SK-N-SH (cell line): Measurements from ENCODE around the gene THEM4. TPM values are rescaled to one million over a fixed set of nuclear protein-coding genes. Genes with fewer than 3 reads are reported as not detected.

Experiments used
- CTCF ChIA-PET: fragments of 300-600, 350-600 bp; formaldehyde crosslinking; extraction: SDS; loops from one replicate; lab custom pipeline; 2021; lab: Yijun Ruan, JAX
- POLR2A ChIA-PET: fragments of 350-600 bp; sonication (Branson Sonifier 250); formaldehyde crosslinking; extraction: SDS; loops from one replicate; lab custom pipeline; 2020; ENCODE audit warnings: antibody characterized with exemption, inconsistent platforms; lab: Yijun Ruan, JAX
- DNase-seq: peaks from one replicate; pipeline ENCODE4 v3.0.0; 2012
- H2AFZ ChIP-seq: fragments of 200-600 bp; sonication (generic); 2 replicates; pipeline ENCODE4 v1.8.1; 2016; ENCODE audit warnings: antibody characterized with exemption, mild to moderate bottlenecking, low read depth
- H3F3A ChIP-seq: fragments of 200-600 bp; sonication (generic); replicated peaks from 2 replicates; pipeline ENCODE3; 2016; ENCODE audit warnings: antibody characterized with exemption, mild to moderate bottlenecking; ENCODE audit not compliant: insufficient read depth
- H3K27ac ChIP-seq, 2 experiments: fragments of 200-500 bp in 1 of 2; fragments of 200-600 bp in 1 of 2; sonication (Bioruptor generic) in 1 of 2; sonication (generic), shearing (Covaris generic) in 1 of 2; 2 replicates each; pipeline versions ENCODE4 v1.5.1 to v1.6.1; 2014 to 2016; ENCODE audit warnings: low read depth in 2 of 2, inconsistent platforms in 1 of 2, low read length in 1 of 2, mild to moderate bottlenecking in 1 of 2, mixed read lengths in 1 of 2
- H3K27me3 ChIP-seq: fragments of 200-600 bp; sonication (generic), shearing (Covaris generic); 2 replicates; pipeline ENCODE4 v1.6.1; 2016; ENCODE audit warnings: mixed run types; ENCODE audit not compliant: insufficient read depth
- H3K36me3 ChIP-seq, 2 experiments: fragments of 200-500 bp in 1 of 2; fragments of 200-600 bp in 1 of 2; sonication (Bioruptor generic) in 1 of 2; sonication (generic) in 1 of 2; replicated peaks in 1 of 2; 2 replicates each; pipeline versions ENCODE3 to v1.5.1; 2014 to 2016; ENCODE audit warnings: low read length in 1 of 2, mild to moderate bottlenecking in 1 of 2; ENCODE audit not compliant: insufficient read depth in 2 of 2, control insufficient read depth in 1 of 2
- H3K4me1 ChIP-seq, 2 experiments: fragments of 200-500 bp in 1 of 2; fragments of 200-600 bp in 1 of 2; sonication (Bioruptor generic) in 1 of 2; sonication (generic), shearing (Covaris generic) in 1 of 2; 2 replicates each; pipeline versions ENCODE4 v1.5.1 to v1.6.1; 2014 to 2016; ENCODE audit warnings: low read depth in 1 of 2, low read length in 1 of 2, mixed run types in 1 of 2; ENCODE audit not compliant: insufficient read depth in 2 of 2, control insufficient read depth in 1 of 2
- H3K4me2 ChIP-seq: fragments of 200-600 bp; sonication (generic), shearing (Covaris generic); 2 replicates; pipeline ENCODE4 v1.6.1; 2017; ENCODE audit warnings: mixed run types
- H3K4me3 ChIP-seq, 2 experiments: fragments of 200-500 bp in 1 of 2; fragments of 200-600 bp in 1 of 2; sonication (Bioruptor generic) in 1 of 2; sonication (generic), shearing (Covaris generic) in 1 of 2; 2 replicates each; pipeline versions ENCODE4 v1.5.1 to v1.8.1; 2014 to 2016; ENCODE audit warnings: low read depth in 2 of 2, inconsistent platforms in 1 of 2, low read length in 1 of 2, mild to moderate bottlenecking in 1 of 2, mixed read lengths in 1 of 2, moderate library complexity in 1 of 2
- H3K79me2 ChIP-seq: fragments of 200-600 bp; sonication (generic); 2 replicates; pipeline ENCODE4 v1.8.1; 2017; ENCODE audit warnings: mild to moderate bottlenecking; ENCODE audit not compliant: insufficient read depth
- H3K9ac ChIP-seq: fragments of 200-600 bp; sonication (generic); 2 replicates; pipeline ENCODE4 v1.6.1; 2017; ENCODE audit warnings: mixed run types
- H3K9me2 ChIP-seq: fragments of 200-600 bp; sonication (generic); 2 replicates; pipeline ENCODE4 v1.6.1; 2017; ENCODE audit warnings: mixed run types
- H3K9me3 ChIP-seq: fragments of 200-600 bp; sonication (generic); 2 replicates; pipeline ENCODE4 v1.6.1; 2017; ENCODE audit warnings: mixed run types, mild to moderate bottlenecking, moderate library complexity
- H4K20me1 ChIP-seq: fragments of 200-600 bp; sonication (generic); 2 replicates; pipeline ENCODE4 v1.6.1; 2017; ENCODE audit warnings: mild to moderate bottlenecking, mixed run types; ENCODE audit not compliant: insufficient read depth
- ELF1 ChIP-seq: IDR thresholded peaks from 2 replicates; pipeline ENCODE4 v1.4.0; 2012
- FOSL2 ChIP-seq: IDR thresholded peaks from 2 replicates; pipeline ENCODE4 v1.4.0; 2012; ENCODE audit warnings: low read depth, mild to moderate bottlenecking, moderate library complexity, borderline replicate concordance
- GABPA ChIP-seq: IDR thresholded peaks from 2 replicates; pipeline ENCODE4 v1.4.0; 2012; ENCODE audit warnings: low read depth, mild to moderate bottlenecking
- JUND ChIP-seq: IDR thresholded peaks from 2 replicates; pipeline ENCODE4 v1.4.0; 2012
- MXI1 ChIP-seq: IDR thresholded peaks from 2 replicates; pipeline ENCODE4 v1.6.1; 2012; ENCODE audit warnings: mild to moderate bottlenecking, low read depth, low read length, improper control_type of control experiment
- RAD21 ChIP-seq: IDR thresholded peaks from 2 replicates; pipeline ENCODE4 v1.6.1; 2012; ENCODE audit warnings: mild to moderate bottlenecking, low read length
- RCOR1 ChIP-seq: fragments of 150-350 bp; IDR thresholded peaks from 2 replicates; pipeline ENCODE4 v1.6.1; 2017; ENCODE audit warnings: antibody characterized with exemption, low read length
- RXRA ChIP-seq: IDR thresholded peaks from 2 replicates; pipeline ENCODE4 v1.4.0; 2012; ENCODE audit warnings: low read depth, mild to moderate bottlenecking, borderline replicate concordance
- SMC3 ChIP-seq: IDR thresholded peaks from 2 replicates; pipeline ENCODE4 v1.6.1; 2012; ENCODE audit warnings: low read depth, low read length, improper control_type of control experiment
- TCF12 ChIP-seq: IDR thresholded peaks from 2 replicates; pipeline ENCODE4 v1.4.0; 2012
- TEAD4 ChIP-seq: IDR thresholded peaks from 2 replicates; pipeline ENCODE4 v1.4.0; 2012; ENCODE audit warnings: mild to moderate bottlenecking, borderline replicate concordance; ENCODE audit not compliant: insufficient read depth
- YY1 ChIP-seq: IDR thresholded peaks from 2 replicates; pipeline ENCODE4 v1.4.0; 2012; ENCODE audit warnings: low read depth, mild to moderate bottlenecking
- WGBS: methylation state at CpG from one replicate; pipeline ENCODE4 v1.1.6; 2017; ENCODE audit warnings: low lambda C conversion rate; 5-methylcytosine and 5-hydroxymethylcytosine counted together
- polyA plus RNA-seq, 3 experiments: library from polyadenylated mRNA; depleted of rRNA; stranded (reverse); fragments of >200 nt; gene quantifications; 2 replicates each; pipeline ENCODE4 v1.2.3, GENCODE V29; 2012
- TF ChIP-seq, protein P1 (sequence below): IDR thresholded peaks from 2 replicates; pipeline ENCODE4; 2012
- TF ChIP-seq, protein P2 (sequence below): IDR thresholded peaks from 2 replicates; pipeline ENCODE4 v1.4.0; 2012; ENCODE audit warnings: low read depth, borderline replicate concordance
- TF ChIP-seq, protein P3 (sequence below): fragments of 150-350 bp; IDR thresholded peaks from 2 replicates; pipeline ENCODE4 v1.6.1; 2016; ENCODE audit warnings: mild to moderate bottlenecking, low read depth, low read length
- TF ChIP-seq, protein P4 (sequence below): IDR thresholded peaks from 2 replicates; pipeline ENCODE4 v1.6.1; 2012; ENCODE audit warnings: mild to moderate bottlenecking, low read depth, low read length, moderate library complexity
- TF ChIP-seq, protein P5 (sequence below): IDR thresholded peaks from 2 replicates; pipeline ENCODE4 v1.4.0; 2012; ENCODE audit warnings: low read depth, borderline replicate concordance

Gene THEM4
- polyA plus RNA-seq, 1 of the 3 experiments (the other 2 are of a cell fraction) = 10.1 TPM

DNA sequence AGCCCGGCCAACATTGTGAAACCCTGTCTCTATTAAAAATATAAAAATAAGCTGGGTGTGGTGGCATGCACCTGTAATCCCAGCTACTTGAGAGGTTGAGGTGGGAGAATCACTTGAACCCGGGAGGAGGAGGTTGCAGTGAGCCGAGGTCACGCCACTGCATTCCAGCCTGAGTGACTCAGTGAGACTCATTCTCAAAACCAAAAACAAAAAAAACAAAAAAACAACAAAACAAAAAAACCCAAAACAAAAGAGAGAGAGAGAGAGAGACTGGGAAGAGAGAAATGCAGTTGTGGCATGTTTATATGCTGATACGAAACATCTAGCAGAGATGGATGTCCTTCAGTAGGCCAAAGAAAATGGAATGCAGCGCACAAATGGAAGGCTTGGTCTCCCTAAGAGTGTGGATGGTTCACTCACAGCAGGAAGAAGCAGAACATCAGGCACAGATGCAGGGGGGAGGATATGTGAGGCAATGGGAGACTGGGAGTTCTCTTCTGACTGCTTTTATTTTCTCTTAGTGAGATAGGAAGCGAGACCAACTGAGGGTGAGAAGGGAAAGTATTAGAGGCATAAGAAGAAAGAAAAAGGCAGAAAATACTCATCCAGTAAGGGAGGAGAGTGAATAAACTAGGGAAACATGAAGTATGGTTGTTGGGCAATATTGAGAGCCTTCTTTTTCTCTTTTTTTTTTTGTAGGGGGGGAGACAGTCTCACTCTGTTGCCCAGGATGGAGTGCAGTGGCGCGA, 16.0 kb downstream of the THEM4 start:
- H3K79me2 ChIP-seq = no peaks in the 10 kb centered on the region
- ChIA-PET CTCF (no interaction called here), POLR2A (no interaction called here)
- no peak for DNase-seq
- H3K36me3 ChIP-seq = peaks cover 0 to 32% of the 10 kb centered on the region in 2 experiments
- no peak overlapping the region for H3K4me2 ChIP-seq
- H3K27ac ChIP-seq = no peak overlapping the region
- no peak overlapping the region for H2AFZ ChIP-seq
- no peaks in the 10 kb centered on the region for H3K9me3 ChIP-seq
- H3K4me3 ChIP-seq = no peak overlapping the region
- H3K4me1 ChIP-seq = no peaks in the 10 kb centered on the region; a peak in 1 of 4 replicates
- TF ChIP-seq RCOR1 = no peak
- no peak for TF ChIP-seq TEAD4
- TF ChIP-seq, protein P1, sequence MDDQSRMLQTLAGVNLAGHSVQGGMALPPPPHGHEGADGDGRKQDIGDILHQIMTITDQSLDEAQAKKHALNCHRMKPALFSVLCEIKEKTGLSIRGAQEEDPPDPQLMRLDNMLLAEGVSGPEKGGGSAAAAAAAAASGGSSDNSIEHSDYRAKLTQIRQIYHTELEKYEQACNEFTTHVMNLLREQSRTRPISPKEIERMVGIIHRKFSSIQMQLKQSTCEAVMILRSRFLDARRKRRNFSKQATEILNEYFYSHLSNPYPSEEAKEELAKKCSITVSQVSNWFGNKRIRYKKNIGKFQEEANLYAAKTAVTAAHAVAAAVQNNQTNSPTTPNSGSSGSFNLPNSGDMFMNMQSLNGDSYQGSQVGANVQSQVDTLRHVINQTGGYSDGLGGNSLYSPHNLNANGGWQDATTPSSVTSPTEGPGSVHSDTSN = no peak
- TF ChIP-seq, protein P2, sequence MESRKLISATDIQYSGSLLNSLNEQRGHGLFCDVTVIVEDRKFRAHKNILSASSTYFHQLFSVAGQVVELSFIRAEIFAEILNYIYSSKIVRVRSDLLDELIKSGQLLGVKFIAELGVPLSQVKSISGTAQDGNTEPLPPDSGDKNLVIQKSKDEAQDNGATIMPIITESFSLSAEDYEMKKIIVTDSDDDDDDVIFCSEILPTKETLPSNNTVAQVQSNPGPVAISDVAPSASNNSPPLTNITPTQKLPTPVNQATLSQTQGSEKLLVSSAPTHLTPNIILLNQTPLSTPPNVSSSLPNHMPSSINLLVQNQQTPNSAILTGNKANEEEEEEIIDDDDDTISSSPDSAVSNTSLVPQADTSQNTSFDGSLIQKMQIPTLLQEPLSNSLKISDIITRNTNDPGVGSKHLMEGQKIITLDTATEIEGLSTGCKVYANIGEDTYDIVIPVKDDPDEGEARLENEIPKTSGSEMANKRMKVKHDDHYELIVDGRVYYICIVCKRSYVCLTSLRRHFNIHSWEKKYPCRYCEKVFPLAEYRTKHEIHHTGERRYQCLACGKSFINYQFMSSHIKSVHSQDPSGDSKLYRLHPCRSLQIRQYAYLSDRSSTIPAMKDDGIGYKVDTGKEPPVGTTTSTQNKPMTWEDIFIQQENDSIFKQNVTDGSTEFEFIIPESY = no peak
- TF ChIP-seq RXRA = no peak
- TF ChIP-seq JUND = no peak
- no peak for TF ChIP-seq FOSL2
- no peak for TF ChIP-seq GABPA
- TF ChIP-seq, protein P3, sequence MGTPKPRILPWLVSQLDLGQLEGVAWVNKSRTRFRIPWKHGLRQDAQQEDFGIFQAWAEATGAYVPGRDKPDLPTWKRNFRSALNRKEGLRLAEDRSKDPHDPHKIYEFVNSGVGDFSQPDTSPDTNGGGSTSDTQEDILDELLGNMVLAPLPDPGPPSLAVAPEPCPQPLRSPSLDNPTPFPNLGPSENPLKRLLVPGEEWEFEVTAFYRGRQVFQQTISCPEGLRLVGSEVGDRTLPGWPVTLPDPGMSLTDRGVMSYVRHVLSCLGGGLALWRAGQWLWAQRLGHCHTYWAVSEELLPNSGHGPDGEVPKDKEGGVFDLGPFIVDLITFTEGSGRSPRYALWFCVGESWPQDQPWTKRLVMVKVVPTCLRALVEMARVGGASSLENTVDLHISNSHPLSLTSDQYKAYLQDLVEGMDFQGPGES = no peak
- TF ChIP-seq, protein P4, sequence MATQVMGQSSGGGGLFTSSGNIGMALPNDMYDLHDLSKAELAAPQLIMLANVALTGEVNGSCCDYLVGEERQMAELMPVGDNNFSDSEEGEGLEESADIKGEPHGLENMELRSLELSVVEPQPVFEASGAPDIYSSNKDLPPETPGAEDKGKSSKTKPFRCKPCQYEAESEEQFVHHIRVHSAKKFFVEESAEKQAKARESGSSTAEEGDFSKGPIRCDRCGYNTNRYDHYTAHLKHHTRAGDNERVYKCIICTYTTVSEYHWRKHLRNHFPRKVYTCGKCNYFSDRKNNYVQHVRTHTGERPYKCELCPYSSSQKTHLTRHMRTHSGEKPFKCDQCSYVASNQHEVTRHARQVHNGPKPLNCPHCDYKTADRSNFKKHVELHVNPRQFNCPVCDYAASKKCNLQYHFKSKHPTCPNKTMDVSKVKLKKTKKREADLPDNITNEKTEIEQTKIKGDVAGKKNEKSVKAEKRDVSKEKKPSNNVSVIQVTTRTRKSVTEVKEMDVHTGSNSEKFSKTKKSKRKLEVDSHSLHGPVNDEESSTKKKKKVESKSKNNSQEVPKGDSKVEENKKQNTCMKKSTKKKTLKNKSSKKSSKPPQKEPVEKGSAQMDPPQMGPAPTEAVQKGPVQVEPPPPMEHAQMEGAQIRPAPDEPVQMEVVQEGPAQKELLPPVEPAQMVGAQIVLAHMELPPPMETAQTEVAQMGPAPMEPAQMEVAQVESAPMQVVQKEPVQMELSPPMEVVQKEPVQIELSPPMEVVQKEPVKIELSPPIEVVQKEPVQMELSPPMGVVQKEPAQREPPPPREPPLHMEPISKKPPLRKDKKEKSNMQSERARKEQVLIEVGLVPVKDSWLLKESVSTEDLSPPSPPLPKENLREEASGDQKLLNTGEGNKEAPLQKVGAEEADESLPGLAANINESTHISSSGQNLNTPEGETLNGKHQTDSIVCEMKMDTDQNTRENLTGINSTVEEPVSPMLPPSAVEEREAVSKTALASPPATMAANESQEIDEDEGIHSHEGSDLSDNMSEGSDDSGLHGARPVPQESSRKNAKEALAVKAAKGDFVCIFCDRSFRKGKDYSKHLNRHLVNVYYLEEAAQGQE = no peak
- TF ChIP-seq MXI1 = no peak
- TF ChIP-seq, protein P5, sequence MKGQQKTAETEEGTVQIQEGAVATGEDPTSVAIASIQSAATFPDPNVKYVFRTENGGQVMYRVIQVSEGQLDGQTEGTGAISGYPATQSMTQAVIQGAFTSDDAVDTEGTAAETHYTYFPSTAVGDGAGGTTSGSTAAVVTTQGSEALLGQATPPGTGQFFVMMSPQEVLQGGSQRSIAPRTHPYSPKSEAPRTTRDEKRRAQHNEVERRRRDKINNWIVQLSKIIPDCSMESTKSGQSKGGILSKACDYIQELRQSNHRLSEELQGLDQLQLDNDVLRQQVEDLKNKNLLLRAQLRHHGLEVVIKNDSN = no peak
- no peak for TF ChIP-seq TCF12
- TF ChIP-seq YY1 = no peak
- TF ChIP-seq SMC3 = no peak
- TF ChIP-seq RAD21 = no peak
- TF ChIP-seq ELF1 = no peak
- 92% methylated on average over 9 of the region's 9 CpGs for WGBS
- H4K20me1 ChIP-seq = no peaks in the 10 kb centered on the region
- H3K27me3 ChIP-seq = no peaks in the 10 kb centered on the region
- H3F3A ChIP-seq = no peaks in the 10 kb centered on the region
- H3K9me2 ChIP-seq = no peaks in the 10 kb centered on the region
- H3K9ac ChIP-seq = no peak overlapping the region
